Stimulated activated effector memory CD8-positive, alpha-beta T cell treated with anti-CD3 and anti-CD28 coated beads, Interleukin-12 subunit alpha, Interleukin-12 subunit beta, amount 100 ng/mL, for 72 hours (primary cell): ENCODE data around the gene TSHR.
"Not testable (repeated sequence)": the region's sequence is repeated elsewhere in the genome, so short reads cannot be mapped to it uniquely, and the experiment has no call there.

Experiments
- ATAC-seq: fragments of 150-1000 bp; cut with Tn5 transposase; 2 replicates; pipeline ENCODE4 v1.10.0; 2021
- DNase-seq, 2 donors: peaks; one replicate each; pipeline ENCODE4 v3.0.0; 2021 to 2022; ENCODE audit warnings: low spot score in 2 of 2
- H3K27ac Mint-ChIP-seq: one replicate; pipeline ENCODE4 v1.8.0; 2022; ENCODE audit warnings: mild to moderate bottlenecking, mixed read lengths
- H3K36me3 Mint-ChIP-seq: one replicate; pipeline ENCODE4 v1.8.0; 2022; ENCODE audit warnings: mild to moderate bottlenecking, mixed read lengths
- H3K4me1 Mint-ChIP-seq: one replicate; pipeline ENCODE4 v1.8.0; 2022; ENCODE audit warnings: mixed read lengths
- H3K4me3 Mint-ChIP-seq: one replicate; pipeline ENCODE4 v1.8.0; 2022; ENCODE audit warnings: mild to moderate bottlenecking, mixed read lengths
- H3K9me3 Mint-ChIP-seq: one replicate; pipeline ENCODE4 v1.8.0; 2022; ENCODE audit warnings: mixed read lengths

Gene TSHR

GRCh38 chr14:80941241-80942185 lies 13.9 kb upstream of the TSHR start, which contains the start of gene CEP128:
TSS of gene CEP128 (minus strand) at chr14:80941738.
- ATAC-seq (peak; percentile 93), DNase-seq (peak; percentile 74 to 89)
- Mint-ChIP-seq H3K36me3 (no peaks in the 10 kb centered on the region), H3K27ac (peak within 1 kb of the TSS; percentile 95), H3K4me3 (peak within 1 kb of the TSS; percentile 80), H3K4me1 (peaks cover 25% of the 10 kb centered on the region), H3K9me3 (peaks cover 2% of the 10 kb centered on the region)

GRCh38 chr14:80942191-80942600 lies 13.2 kb upstream of the TSHR start:
- DNase-seq (no peak), ATAC-seq (peak; percentile 58)
- peak overlapping the region; percentile 95 for H3K27ac Mint-ChIP-seq
- H3K36me3 Mint-ChIP-seq, result no peaks in the 10 kb centered on the region
- peak overlapping the region; percentile 80 for H3K4me3 Mint-ChIP-seq
- H3K4me1 Mint-ChIP-seq, result peaks cover 32% of the 10 kb centered on the region
- H3K9me3 Mint-ChIP-seq, result peaks cover 2% of the 10 kb centered on the region

- H3K27ac Mint-ChIP-seq, result no peak overlapping the region
- H3K9me3 Mint-ChIP-seq, result peaks cover 2% of the 10 kb centered on the region
- DNase-seq (no peak), ATAC-seq (no peak)
- H3K36me3 Mint-ChIP-seq, result no peaks in the 10 kb centered on the region
- H3K4me1 Mint-ChIP-seq, result peaks cover 34% of the 10 kb centered on the region
- no peak overlapping the region for H3K4me3 Mint-ChIP-seq
Observed at GRCh38 chr14:80944861-80945617, 10.4 kb upstream of the TSHR start.

- no peak overlapping the region for H3K4me3 Mint-ChIP-seq
- no peaks in the 10 kb centered on the region for H3K36me3 Mint-ChIP-seq
- ATAC-seq (peak; percentile 73), DNase-seq (no peak)
- H3K9me3 Mint-ChIP-seq, result peaks cover 2% of the 10 kb centered on the region
- peaks cover 30% of the 10 kb centered on the region for H3K4me1 Mint-ChIP-seq
- peak overlapping the region; percentile 70 for H3K27ac Mint-ChIP-seq
Observed at GRCh38 chr14:80946187-80946586, 9.2 kb upstream of the TSHR start.

GRCh38 chr14:80946797-80947196 lies 8.6 kb upstream of the TSHR start:
- DNase-seq (no peak), ATAC-seq (peak; percentile 68)
- H3K4me1 Mint-ChIP-seq, result peaks cover 27% of the 10 kb centered on the region
- no peak overlapping the region for H3K4me3 Mint-ChIP-seq
- no peaks in the 10 kb centered on the region for H3K36me3 Mint-ChIP-seq
- peak overlapping the region; percentile 70 for H3K27ac Mint-ChIP-seq
- H3K9me3 Mint-ChIP-seq, result peaks cover 2% of the 10 kb centered on the region

GRCh38 chr14:80948291-80948690 lies 7.1 kb upstream of the TSHR start:
- DNase-seq (no peak), ATAC-seq (no peak)
- peaks cover 2% of the 10 kb centered on the region for H3K9me3 Mint-ChIP-seq
- no peak overlapping the region for H3K27ac Mint-ChIP-seq
- no peak overlapping the region for H3K4me3 Mint-ChIP-seq
- no peaks in the 10 kb centered on the region for H3K36me3 Mint-ChIP-seq
- H3K4me1 Mint-ChIP-seq, result peaks cover 14% of the 10 kb centered on the region

GRCh38 chr14:80951491-80951890 lies 3.9 kb upstream of the TSHR start:
- Mint-ChIP-seq H3K36me3 (no peaks in the 10 kb centered on the region), H3K9me3 (peaks cover under 1% of the 10 kb centered on the region), H3K4me1 (peaks cover 17% of the 10 kb centered on the region), H3K27ac (no peak overlapping the region), H3K4me3 (no peak overlapping the region)
- no peak for ATAC-seq
- no peak for DNase-seq

- not testable (repeated sequence) for H3K9me3 Mint-ChIP-seq, DNase-seq, H3K4me1 Mint-ChIP-seq, H3K27ac Mint-ChIP-seq, ATAC-seq, H3K36me3 Mint-ChIP-seq, H3K4me3 Mint-ChIP-seq
Observed at GRCh38 chr14:80953211-80953610, 2.2 kb upstream of the TSHR start.

- peak; percentile 61 to 77 for DNase-seq
- ATAC-seq, result peak; percentile 72
- H3K27ac Mint-ChIP-seq, result peak overlapping the region; percentile 89
- H3K4me3 Mint-ChIP-seq, result peak overlapping the region; percentile 90
- no peaks in the 10 kb centered on the region for H3K9me3 Mint-ChIP-seq
- H3K4me1 Mint-ChIP-seq, result peaks cover 24% of the 10 kb centered on the region
- H3K36me3 Mint-ChIP-seq, result peaks cover 5% of the 10 kb centered on the region
Observed at GRCh38 chr14:80954687-80955299, 628 bp upstream of the TSHR start.

- H3K36me3 Mint-ChIP-seq, result peaks cover 6% of the 10 kb centered on the region
- H3K4me3 Mint-ChIP-seq, result peak overlapping the region; percentile 90
- ATAC-seq, result no peak
- H3K9me3 Mint-ChIP-seq, result no peaks in the 10 kb centered on the region
- H3K4me1 Mint-ChIP-seq, result peaks cover 30% of the 10 kb centered on the region
- DNase-seq, result no peak
- H3K27ac Mint-ChIP-seq, result no peak overlapping the region
Observed at GRCh38 chr14:80956102-80956501, 681 bp downstream of the TSHR start.

- Mint-ChIP-seq H3K27ac (no peak overlapping the region), H3K4me1 (peaks cover 30% of the 10 kb centered on the region)
Observed at GRCh38 chr14:80956922-80957321, 1.5 kb downstream of the TSHR start.

GRCh38 chr14:80957613-80958012 lies 2.2 kb downstream of the TSHR start:
- Mint-ChIP-seq H3K4me3 (no peak overlapping the region), H3K4me1 (peaks cover 30% of the 10 kb centered on the region), H3K36me3 (peaks cover 6% of the 10 kb centered on the region), H3K27ac (no peak overlapping the region), H3K9me3 (no peaks in the 10 kb centered on the region)
- no peak for DNase-seq
- no peak for ATAC-seq

More at GRCh38 chr14:80956922-80957321, 1.5 kb downstream of the TSHR start:
- peaks cover 6% of the 10 kb centered on the region for H3K36me3 Mint-ChIP-seq
- DNase-seq (peak in 1 of 2 donors; percentile 26), ATAC-seq (no peak)
- H3K4me3 Mint-ChIP-seq, result no peak overlapping the region
- H3K9me3 Mint-ChIP-seq, result no peaks in the 10 kb centered on the region

GRCh38 chr14:80958226-80958625 lies 2.8 kb downstream of the TSHR start:
- no peaks in the 10 kb centered on the region for H3K9me3 Mint-ChIP-seq
- peaks cover 6% of the 10 kb centered on the region for H3K36me3 Mint-ChIP-seq
- H3K27ac Mint-ChIP-seq, result no peak overlapping the region
- H3K4me3 Mint-ChIP-seq, result no peak overlapping the region
- peaks cover 30% of the 10 kb centered on the region for H3K4me1 Mint-ChIP-seq
- ATAC-seq, result no peak
- DNase-seq, result peak in 1 of 2 donors; percentile 28

GRCh38 chr14:80958939-80959338 lies 3.5 kb downstream of the TSHR start:
- ATAC-seq (no peak), DNase-seq (no peak)
- H3K36me3 Mint-ChIP-seq, result peaks cover 6% of the 10 kb centered on the region
- H3K4me3 Mint-ChIP-seq, result no peak overlapping the region
- H3K4me1 Mint-ChIP-seq, result peaks cover 30% of the 10 kb centered on the region
- H3K27ac Mint-ChIP-seq, result peak overlapping the region; percentile 60
- no peaks in the 10 kb centered on the region for H3K9me3 Mint-ChIP-seq

- ATAC-seq (peak; percentile 97), DNase-seq (peak; percentile 15 to 67)
- peaks cover 6% of the 10 kb centered on the region for H3K36me3 Mint-ChIP-seq
- H3K4me1 Mint-ChIP-seq, result peaks cover 30% of the 10 kb centered on the region
- H3K9me3 Mint-ChIP-seq, result no peaks in the 10 kb centered on the region
- H3K27ac Mint-ChIP-seq, result peak overlapping the region; percentile 60
- H3K4me3 Mint-ChIP-seq, result no peak overlapping the region
Observed at GRCh38 chr14:80959496-80959895, 4.1 kb downstream of the TSHR start.
